Astrocyte (in vitro differentiated cells and primary cell): Measurements from ENCODE around the gene ATRN. TPM values are rescaled to one million over a fixed set of nuclear protein-coding genes. Genes with fewer than 3 reads are reported as not detected.

Source experiments
- DNase-seq: peaks from one replicate; pipeline ENCODE4 v3.0.0-alpha.2; 2010; ENCODE audit warnings: low read depth
- FAIRE-seq: peaks from 2 replicates; lab custom pipeline; 2011; peaks lifted over from hg19 to GRCh38; lab: Jason Lieb, UNC
- H2AFZ ChIP-seq: 2 replicates; pipeline ENCODE4 v1.6.0; 2012; ENCODE audit warnings: low read depth, low read length, inconsistent platforms
- H3K27ac ChIP-seq: 2 replicates; pipeline ENCODE4 v1.5.1; 2011; ENCODE audit warnings: low read depth, low read length, inconsistent platforms
- H3K27me3 ChIP-seq: 2 replicates; pipeline ENCODE4 v1.6.0; 2011; ENCODE audit warnings: low read length, inconsistent platforms; ENCODE audit not compliant: insufficient read depth
- H3K36me3 ChIP-seq: 2 replicates; pipeline ENCODE4 v1.5.1; 2011; ENCODE audit warnings: low read length, inconsistent platforms; ENCODE audit not compliant: insufficient read depth
- H3K4me1 ChIP-seq: 2 replicates; pipeline ENCODE4 v1.5.1; 2011; ENCODE audit warnings: low read length, inconsistent platforms; ENCODE audit not compliant: insufficient read depth
- H3K4me2 ChIP-seq: 2 replicates; pipeline ENCODE4 v1.6.0; 2012; ENCODE audit warnings: low read length, inconsistent platforms
- H3K4me3 ChIP-seq: 2 replicates; pipeline ENCODE4 v1.5.1; 2011; ENCODE audit warnings: low read depth, mild to moderate bottlenecking, low read length, inconsistent platforms; ENCODE audit not compliant: insufficient read depth
- H3K79me2 ChIP-seq: 2 replicates; pipeline ENCODE4 v1.6.0; 2012; ENCODE audit warnings: mild to moderate bottlenecking, low read length, inconsistent platforms; ENCODE audit not compliant: insufficient read depth
- H3K9ac ChIP-seq: 2 replicates; pipeline ENCODE4 v1.6.0; 2012; ENCODE audit warnings: mild to moderate bottlenecking, low read length, inconsistent platforms
- H3K9me3 ChIP-seq: 2 replicates; pipeline ENCODE4 v1.5.1; 2012; ENCODE audit warnings: low read depth, mild to moderate bottlenecking, low read length, inconsistent platforms; ENCODE audit not compliant: insufficient read depth
- H4K20me1 ChIP-seq: 2 replicates; pipeline ENCODE4 v1.6.0; 2012; ENCODE audit warnings: low read length, inconsistent platforms; ENCODE audit not compliant: insufficient read depth
- H3K27ac Mint-ChIP-seq: one replicate; pipeline ENCODE4 v1.8.0; 2021; ENCODE audit warnings: mild to moderate bottlenecking, mixed read lengths; ENCODE audit not compliant: unreplicated experiment
- H3K27me3 Mint-ChIP-seq: one replicate; pipeline ENCODE4 v1.8.0; 2021; ENCODE audit warnings: low read depth, mixed read lengths; ENCODE audit not compliant: unreplicated experiment
- H3K36me3 Mint-ChIP-seq: one replicate; pipeline ENCODE4 v1.8.0; 2021; ENCODE audit warnings: low read depth, mixed read lengths; ENCODE audit not compliant: unreplicated experiment
- H3K4me1 Mint-ChIP-seq: one replicate; pipeline ENCODE4 v1.8.0; 2021; ENCODE audit warnings: low read depth, mixed read lengths; ENCODE audit not compliant: unreplicated experiment
- H3K4me3 Mint-ChIP-seq: one replicate; pipeline ENCODE4 v1.8.0; 2021; ENCODE audit warnings: mild to moderate bottlenecking, moderate library complexity, mixed read lengths; ENCODE audit not compliant: unreplicated experiment
- H3K9me3 Mint-ChIP-seq: one replicate; pipeline ENCODE4 v1.8.0; 2021; ENCODE audit warnings: mild to moderate bottlenecking, mixed read lengths; ENCODE audit not compliant: unreplicated experiment
- EZH2 ChIP-seq: IDR thresholded peaks from 2 replicates; pipeline ENCODE4 v1.6.1; 2012; ENCODE audit warnings: mild to moderate bottlenecking, low read length, inconsistent platforms; ENCODE audit not compliant: insufficient read depth
- total RNA-seq: library from RNA; stranded (reverse); gene quantifications from 2 replicates; pipeline ENCODE4 v1.2.1, GENCODE V29; 2021
- TF ChIP-seq, protein P1 (sequence below): IDR thresholded peaks from 2 replicates; pipeline ENCODE4 v1.5.1; 2011; ENCODE audit warnings: low read depth, mild to moderate bottlenecking, inconsistent platforms, low read length, moderate library complexity; ENCODE audit not compliant: insufficient read depth

Gene ATRN
- total RNA-seq, 1 donor from 2014 or later = 33.8 TPM

DNA sequence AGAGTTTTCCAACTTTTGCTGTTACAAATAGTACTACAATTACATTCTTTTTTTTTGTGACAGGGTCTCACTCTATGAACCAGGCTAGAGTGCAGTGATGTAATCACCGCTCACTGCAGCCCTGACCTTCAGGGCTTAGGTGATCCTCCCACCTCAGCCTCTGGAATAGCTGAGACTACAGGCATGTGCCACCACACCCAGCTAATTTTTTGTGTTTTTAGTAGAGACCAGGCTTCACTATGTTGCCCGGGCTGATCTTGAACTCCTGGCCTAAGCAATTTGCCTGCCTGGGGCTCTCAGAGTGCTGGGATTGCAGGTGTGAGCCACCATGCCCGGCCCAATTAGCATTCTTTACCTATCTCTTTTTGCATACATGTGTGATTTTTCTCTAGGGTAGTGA is 12.5 kb downstream of the ATRN start:
- peaks cover 12% of the 10 kb centered on the region for H3K36me3 Mint-ChIP-seq
- Histone ChIP-seq H3K9me3 (no peaks in the 10 kb centered on the region), H3K36me3 (no peaks in the 10 kb centered on the region), H3K4me2 (no peak overlapping the region), H3K27ac (no peak overlapping the region), H3K27me3 (no peaks in the 10 kb centered on the region), H3K9ac (no peak overlapping the region), H3K4me1 (no peaks in the 10 kb centered on the region), H3K4me3 (no peak overlapping the region), H3K79me2 (peaks cover 60% of the 10 kb centered on the region), H2AFZ (no peak overlapping the region), H4K20me1 (peaks cover 33% of the 10 kb centered on the region)
- no peak for FAIRE-seq
- H3K9me3 Mint-ChIP-seq = peaks cover 10% of the 10 kb centered on the region
- no peaks in the 10 kb centered on the region for H3K27me3 Mint-ChIP-seq
- H3K4me3 Mint-ChIP-seq = no peak overlapping the region
- peaks cover 2% of the 10 kb centered on the region for H3K4me1 Mint-ChIP-seq
- H3K27ac Mint-ChIP-seq = no peak overlapping the region
- TF ChIP-seq, protein P1, sequence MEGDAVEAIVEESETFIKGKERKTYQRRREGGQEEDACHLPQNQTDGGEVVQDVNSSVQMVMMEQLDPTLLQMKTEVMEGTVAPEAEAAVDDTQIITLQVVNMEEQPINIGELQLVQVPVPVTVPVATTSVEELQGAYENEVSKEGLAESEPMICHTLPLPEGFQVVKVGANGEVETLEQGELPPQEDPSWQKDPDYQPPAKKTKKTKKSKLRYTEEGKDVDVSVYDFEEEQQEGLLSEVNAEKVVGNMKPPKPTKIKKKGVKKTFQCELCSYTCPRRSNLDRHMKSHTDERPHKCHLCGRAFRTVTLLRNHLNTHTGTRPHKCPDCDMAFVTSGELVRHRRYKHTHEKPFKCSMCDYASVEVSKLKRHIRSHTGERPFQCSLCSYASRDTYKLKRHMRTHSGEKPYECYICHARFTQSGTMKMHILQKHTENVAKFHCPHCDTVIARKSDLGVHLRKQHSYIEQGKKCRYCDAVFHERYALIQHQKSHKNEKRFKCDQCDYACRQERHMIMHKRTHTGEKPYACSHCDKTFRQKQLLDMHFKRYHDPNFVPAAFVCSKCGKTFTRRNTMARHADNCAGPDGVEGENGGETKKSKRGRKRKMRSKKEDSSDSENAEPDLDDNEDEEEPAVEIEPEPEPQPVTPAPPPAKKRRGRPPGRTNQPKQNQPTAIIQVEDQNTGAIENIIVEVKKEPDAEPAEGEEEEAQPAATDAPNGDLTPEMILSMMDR = no peak
- no peak for TF ChIP-seq EZH2
- DNase-seq = no peak

- DNase-seq = peak; percentile 8
- H4K20me1 ChIP-seq = peaks cover 33% of the 10 kb centered on the region
- no peak for FAIRE-seq
- no peak overlapping the region for H3K9ac ChIP-seq
- H2AFZ ChIP-seq = no peak overlapping the region
- Mint-ChIP-seq H3K27me3 (no peaks in the 10 kb centered on the region), H3K27ac (no peak overlapping the region), H3K36me3 (peaks cover 11% of the 10 kb centered on the region), H3K4me1 (peaks cover 2% of the 10 kb centered on the region), H3K4me3 (no peak overlapping the region), H3K9me3 (peaks cover 10% of the 10 kb centered on the region)
- H3K9me3 ChIP-seq = no peaks in the 10 kb centered on the region
- no peak overlapping the region for H3K4me2 ChIP-seq
- no peaks in the 10 kb centered on the region for H3K27me3 ChIP-seq
- no peak overlapping the region for H3K27ac ChIP-seq
- H3K4me1 ChIP-seq = no peaks in the 10 kb centered on the region
- TF ChIP-seq, protein P1 = no peak
- no peak for TF ChIP-seq EZH2
- no peaks in the 10 kb centered on the region for H3K36me3 ChIP-seq
- H3K4me3 ChIP-seq = no peak overlapping the region
- H3K79me2 ChIP-seq = peaks cover 61% of the 10 kb centered on the region
Measured at GRCh38 chr20:3483784-3484183, 13.0 kb downstream of the ATRN start.

- Histone ChIP-seq H3K4me1 (no peaks in the 10 kb centered on the region), H2AFZ (no peak overlapping the region), H3K36me3 (no peaks in the 10 kb centered on the region), H3K79me2 (peaks cover 56% of the 10 kb centered on the region), H3K27me3 (no peaks in the 10 kb centered on the region), H3K9ac (no peak overlapping the region), H3K9me3 (no peaks in the 10 kb centered on the region), H3K4me2 (no peak overlapping the region), H3K4me3 (no peak overlapping the region), H4K20me1 (peaks cover 27% of the 10 kb centered on the region), H3K27ac (no peak overlapping the region)
- Mint-ChIP-seq H3K36me3 (peaks cover 11% of the 10 kb centered on the region), H3K9me3 (peaks cover 10% of the 10 kb centered on the region), H3K27ac (no peak overlapping the region), H3K4me3 (no peak overlapping the region), H3K4me1 (peaks cover 2% of the 10 kb centered on the region), H3K27me3 (no peaks in the 10 kb centered on the region)
- FAIRE-seq (no peak), DNase-seq (no peak)
- TF ChIP-seq EZH2 = no peak
- TF ChIP-seq, protein P1 = no peak
Measured at GRCh38 chr20:3485913-3486312, 15.1 kb downstream of the ATRN start.
